Stimulated activated naive CD4-positive, alpha-beta T cell treated with Interleukin-2 at 50 U/mL for 16 hours (primary cell): ENCODE results near the gene SPACA7.

Source experiments
- DNase-seq: peaks from one replicate; lab custom pipeline; 2025; lab: John Stamatoyannopoulos, UW

The SPACA7 gene

GRCh38 chr13:112447761-112448603 is 71.8 kb downstream of the SPACA7 start:
- no peak for DNase-seq

DNA sequence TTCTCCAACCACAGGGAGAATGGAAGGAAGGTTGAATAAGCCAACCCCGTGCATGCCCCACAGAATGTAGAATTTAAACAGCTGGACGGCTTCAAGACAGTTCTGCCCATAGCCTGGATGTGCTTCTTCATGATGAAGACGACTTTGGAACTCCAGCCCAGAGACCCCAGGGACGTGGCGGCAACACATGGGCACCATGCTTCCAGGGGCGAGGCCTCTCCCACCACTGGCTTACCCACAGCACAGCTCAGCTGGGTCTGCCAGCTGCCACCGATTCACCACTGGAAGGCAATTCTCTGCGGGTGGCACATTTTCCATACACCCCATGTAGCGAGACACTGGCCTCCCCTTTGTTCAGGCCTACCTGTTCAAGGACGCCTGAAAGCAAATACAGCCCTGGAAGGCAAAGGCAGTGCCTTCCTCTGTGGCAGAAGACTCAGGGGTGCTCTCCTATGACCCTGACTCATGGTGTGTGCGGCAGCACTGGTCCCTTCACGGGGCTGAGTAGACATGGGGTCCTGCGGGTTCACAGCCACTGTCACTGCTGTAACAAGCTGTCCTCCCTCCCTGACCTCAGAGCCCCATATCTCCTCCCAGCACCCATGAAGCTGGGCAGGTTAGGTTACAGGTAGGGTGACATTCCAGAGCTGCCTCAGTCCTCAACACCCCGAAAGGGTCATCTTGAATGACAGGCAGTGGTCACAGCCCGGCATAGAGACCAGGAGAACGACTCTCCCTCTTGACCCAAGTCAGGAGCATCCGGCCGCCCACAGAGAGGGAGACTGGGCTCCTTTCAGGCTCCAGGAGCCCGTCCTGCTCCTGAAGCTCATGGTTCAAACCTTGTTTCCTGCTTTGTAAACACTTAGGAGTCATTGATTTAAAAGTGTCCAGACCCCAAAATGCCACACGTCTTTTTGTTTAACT is 72.7 kb downstream of the SPACA7 start:
- DNase-seq, result no peak

DNA sequence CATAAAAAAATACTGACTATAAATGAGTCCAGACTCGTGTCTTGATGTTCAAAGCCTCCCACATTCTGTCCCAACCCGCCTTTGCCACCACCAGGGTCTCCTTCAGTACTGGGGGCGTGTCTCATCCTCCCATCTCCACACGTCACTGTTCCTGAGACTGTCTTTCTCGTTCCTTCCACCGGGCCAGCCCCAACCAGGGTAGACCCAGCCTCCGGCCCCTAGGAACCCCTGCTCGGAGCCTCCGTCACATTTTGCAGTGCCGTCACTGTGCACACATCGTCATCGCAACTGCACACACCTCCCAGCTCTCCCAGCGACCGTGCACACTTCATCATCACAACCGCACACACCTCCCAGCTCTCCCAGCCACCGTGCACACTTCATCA is 73.4 kb downstream of the SPACA7 start:
- DNase-seq, result no peak

- DNase-seq, result no peak
These were observed 74.2 kb downstream of the SPACA7 start for GRCh38 chr13:112450118-112450903.

DNA sequence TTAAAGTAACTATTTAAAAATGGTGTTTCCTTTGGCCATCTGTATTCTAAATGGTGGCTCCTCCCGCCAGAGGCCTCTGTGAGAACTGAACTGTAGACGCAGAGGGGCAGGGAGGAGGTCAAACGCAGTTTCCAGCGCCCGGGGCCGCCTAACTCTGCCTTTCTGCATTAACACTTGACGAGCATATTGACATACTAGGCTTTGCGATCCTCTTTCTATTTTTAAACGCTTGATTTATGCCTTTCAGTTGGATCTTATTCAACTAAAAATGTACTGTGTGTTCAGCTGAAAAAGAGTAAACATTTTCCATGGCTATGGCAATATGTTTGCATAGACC is 74.7 kb downstream of the SPACA7 start:
- DNase-seq, result no peak

GRCh38 chr13:112451512-112452379 is 75.6 kb downstream of the SPACA7 start:
- no peak for DNase-seq

GRCh38 chr13:112452380-112453206 is 76.4 kb downstream of the SPACA7 start:
- DNase-seq, result no peak

- DNase-seq, result no peak
These were observed 77.2 kb downstream of the SPACA7 start for GRCh38 chr13:112453207-112453829.

GRCh38 chr13:112453874-112454647 is 77.9 kb downstream of the SPACA7 start:
- no peak for DNase-seq

GRCh38 chr13:112454648-112455334 is 78.6 kb downstream of the SPACA7 start:
- DNase-seq, result no peak

- DNase-seq, result no peak
These were observed 79.4 kb downstream of the SPACA7 start for GRCh38 chr13:112455476-112456059.

DNA sequence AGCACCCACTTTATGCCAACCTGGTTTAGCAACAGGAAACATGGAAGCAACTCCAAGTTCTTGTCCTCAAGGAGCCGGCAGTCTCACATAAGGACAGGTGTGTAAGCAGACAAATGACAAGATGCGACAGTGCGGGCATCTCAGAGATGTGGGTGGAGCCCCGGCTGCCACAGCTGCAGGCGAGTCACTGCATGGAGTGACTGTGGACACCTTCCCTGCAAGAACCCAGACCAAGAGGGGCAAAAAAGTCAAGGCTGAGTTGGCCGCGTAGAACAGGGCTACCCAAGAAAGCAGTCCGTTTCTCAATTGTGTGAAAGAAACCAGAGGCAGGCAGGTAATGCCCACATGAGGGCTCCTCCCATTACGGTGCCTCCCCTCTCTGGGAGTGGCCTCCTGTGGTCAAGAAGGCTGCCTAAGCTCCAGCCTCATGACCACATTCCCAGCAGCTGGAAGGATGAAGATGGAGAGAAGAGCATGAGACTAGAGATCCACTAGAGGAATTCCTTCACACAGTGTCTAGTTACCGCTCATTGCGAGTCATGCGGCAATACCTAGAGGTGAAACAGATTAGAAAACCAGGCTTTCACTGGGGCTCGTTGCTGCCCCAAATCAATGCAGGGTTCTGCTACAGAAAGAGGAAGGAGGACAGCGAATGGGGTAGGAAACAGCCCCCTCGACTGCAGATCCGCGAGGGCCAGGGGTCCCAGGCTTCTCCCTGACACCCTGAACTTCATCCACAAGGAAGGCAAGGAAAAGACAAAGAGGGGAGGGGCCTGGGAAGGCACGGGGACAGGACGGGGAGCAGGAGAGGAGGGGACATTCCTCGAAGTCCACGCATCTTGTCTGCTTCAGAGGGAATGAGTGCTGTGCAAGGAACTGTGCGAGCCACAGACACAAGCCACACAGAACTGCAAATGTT is 80.2 kb downstream of the SPACA7 start:
- no peak for DNase-seq

DNA sequence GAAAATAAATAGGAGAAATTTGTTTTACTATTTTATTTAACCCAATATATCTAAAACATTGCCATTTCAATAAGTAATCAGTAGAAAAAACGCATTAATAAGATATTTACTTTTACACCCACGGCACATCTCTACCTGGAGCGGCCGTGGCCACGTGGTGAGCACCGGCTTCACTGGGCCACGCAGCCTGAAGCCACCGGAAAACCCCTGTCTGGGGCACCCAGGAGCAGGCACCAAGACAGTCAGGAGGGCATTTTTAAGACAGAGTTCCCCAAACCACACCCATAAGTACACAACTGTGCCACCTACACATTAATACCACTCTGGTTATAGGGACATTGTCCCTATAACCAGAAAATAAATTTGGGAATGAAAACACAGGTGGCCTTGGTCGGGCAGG is 80.9 kb downstream of the SPACA7 start:
- no peak for DNase-seq

- no peak for DNase-seq
These were observed 81.3 kb downstream of the SPACA7 start for GRCh38 chr13:112457485-112457884.

DNA sequence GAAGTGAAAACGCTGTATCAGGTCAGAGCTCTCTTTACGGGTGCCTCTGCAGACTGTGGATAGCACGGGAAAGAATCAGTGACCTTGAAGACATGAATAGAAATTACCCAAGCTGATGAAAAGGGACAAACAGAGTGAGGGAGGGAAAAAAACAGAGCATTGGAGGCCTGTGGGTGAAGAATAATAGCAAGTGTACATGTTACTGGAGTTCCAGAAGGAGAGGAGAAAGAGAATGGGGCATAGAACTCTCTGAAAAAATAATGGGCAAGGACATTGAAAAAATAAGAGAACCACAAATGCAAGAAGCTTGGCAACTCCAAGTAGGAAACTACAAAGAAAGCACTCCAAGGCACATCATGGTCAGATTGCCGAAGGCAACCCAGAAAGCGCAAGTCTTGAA is 86.3 kb downstream of the SPACA7 start:
- DNase-seq, result no peak

DNA sequence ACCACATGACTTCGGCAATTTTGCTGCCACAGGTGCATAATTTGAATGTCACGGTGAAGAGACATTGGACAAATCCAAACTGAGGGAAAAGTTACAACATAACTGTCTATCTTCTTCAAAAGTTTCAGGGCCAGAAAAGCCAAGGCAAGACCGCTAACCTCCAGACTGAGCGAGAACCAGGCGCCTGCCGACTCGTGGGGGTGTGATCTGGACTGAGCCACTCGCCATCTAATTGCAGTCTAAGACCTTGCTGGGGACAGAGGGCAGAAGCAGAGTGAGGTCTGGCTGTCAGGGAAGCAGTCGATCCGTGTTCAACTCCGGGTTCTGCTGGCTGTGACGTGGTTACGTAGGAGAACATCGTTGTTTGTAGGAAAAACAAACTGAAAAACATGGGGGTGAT is 88.6 kb downstream of the SPACA7 start:
- DNase-seq, result no peak
